ENCODE data around the gene CAPN9.

DNA sequence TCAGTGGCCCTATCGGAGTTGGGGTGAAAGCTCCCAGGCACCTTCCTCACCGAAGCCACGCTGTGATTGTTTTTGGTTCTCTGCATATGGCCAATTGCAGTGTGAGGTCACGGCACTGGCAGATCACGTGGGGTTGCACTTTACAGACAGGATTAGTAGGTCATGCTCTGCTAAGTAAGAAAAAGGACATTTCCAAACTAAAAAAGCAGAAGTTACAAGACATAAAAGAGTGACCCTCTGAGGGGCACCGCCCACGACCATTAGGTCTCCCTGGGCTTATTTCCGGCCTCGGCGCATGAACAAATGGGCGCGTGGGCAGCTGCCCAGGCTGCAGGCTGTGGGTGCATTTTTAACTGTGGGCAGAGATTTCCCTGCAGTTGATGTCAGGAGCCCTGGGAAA, 2.0 kb downstream of the CAPN9 start:
- TF ChIP-seq, protein P1, sequence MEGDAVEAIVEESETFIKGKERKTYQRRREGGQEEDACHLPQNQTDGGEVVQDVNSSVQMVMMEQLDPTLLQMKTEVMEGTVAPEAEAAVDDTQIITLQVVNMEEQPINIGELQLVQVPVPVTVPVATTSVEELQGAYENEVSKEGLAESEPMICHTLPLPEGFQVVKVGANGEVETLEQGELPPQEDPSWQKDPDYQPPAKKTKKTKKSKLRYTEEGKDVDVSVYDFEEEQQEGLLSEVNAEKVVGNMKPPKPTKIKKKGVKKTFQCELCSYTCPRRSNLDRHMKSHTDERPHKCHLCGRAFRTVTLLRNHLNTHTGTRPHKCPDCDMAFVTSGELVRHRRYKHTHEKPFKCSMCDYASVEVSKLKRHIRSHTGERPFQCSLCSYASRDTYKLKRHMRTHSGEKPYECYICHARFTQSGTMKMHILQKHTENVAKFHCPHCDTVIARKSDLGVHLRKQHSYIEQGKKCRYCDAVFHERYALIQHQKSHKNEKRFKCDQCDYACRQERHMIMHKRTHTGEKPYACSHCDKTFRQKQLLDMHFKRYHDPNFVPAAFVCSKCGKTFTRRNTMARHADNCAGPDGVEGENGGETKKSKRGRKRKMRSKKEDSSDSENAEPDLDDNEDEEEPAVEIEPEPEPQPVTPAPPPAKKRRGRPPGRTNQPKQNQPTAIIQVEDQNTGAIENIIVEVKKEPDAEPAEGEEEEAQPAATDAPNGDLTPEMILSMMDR (IDR thresholded peaks at IDR 0.05), result no peak
- TF ChIP-seq POLR2A (IDR thresholded peaks at IDR 0.05), result no peak

Measured in thyroid gland (tissue), 4 donors.